Osteoblast (primary cell): Measurements from ENCODE around the gene TXNL4A. TPM values are rescaled to one million over a fixed set of nuclear protein-coding genes. Genes with fewer than 3 reads are reported as not detected.

Experiments used
- DNase-seq: peaks from one replicate; pipeline ENCODE4 v3.0.0; 2011; ENCODE audit warnings: low spot score, mixed read lengths; ENCODE audit not compliant: insufficient read length; ENCODE audit errors: missing footprints
- H2AFZ ChIP-seq: 2 replicates; pipeline ENCODE4 v1.6.0; 2011; ENCODE audit warnings: mild to moderate bottlenecking, low read length
- H3K27ac ChIP-seq: 2 replicates; pipeline ENCODE4 v1.5.1; 2011; ENCODE audit warnings: mild to moderate bottlenecking, low read depth, low read length, moderate library complexity
- H3K27me3 ChIP-seq: 2 replicates; pipeline ENCODE4 v1.6.0; 2012; ENCODE audit warnings: mild to moderate bottlenecking, control low read depth, inconsistent platforms, low read length, moderate library complexity; ENCODE audit not compliant: insufficient read depth
- H3K36me3 ChIP-seq: 2 replicates; pipeline ENCODE4 v1.5.1; 2011; ENCODE audit warnings: mild to moderate bottlenecking, low read length, control low read depth, moderate library complexity; ENCODE audit not compliant: insufficient read depth
- H3K4me1 ChIP-seq: 2 replicates; pipeline ENCODE4 v1.5.1; 2011; ENCODE audit warnings: mild to moderate bottlenecking, low read length, control low read depth, moderate library complexity; ENCODE audit not compliant: insufficient read depth
- H3K4me2 ChIP-seq: 2 replicates; pipeline ENCODE4 v1.6.0; 2011; ENCODE audit warnings: mild to moderate bottlenecking, low read length; ENCODE audit not compliant: insufficient read depth
- H3K4me3 ChIP-seq: fragments of 200-600 bp; sonication (generic); 3 replicates; pipeline ENCODE4 v1.5.1; 2012; ENCODE audit warnings: mild to moderate bottlenecking, low read length, inconsistent platforms; ENCODE audit not compliant: insufficient read depth
- H3K79me2 ChIP-seq: 2 replicates; pipeline ENCODE4 v1.6.0; 2012; ENCODE audit warnings: mild to moderate bottlenecking, low read length, control low read depth, inconsistent platforms; ENCODE audit not compliant: insufficient read depth
- H3K9me3 ChIP-seq: 2 replicates; pipeline ENCODE4 v1.5.1; 2011; ENCODE audit warnings: low read depth, low read length, control low read depth
- H4K20me1 ChIP-seq: 2 replicates; pipeline ENCODE4 v1.6.0; 2012; ENCODE audit warnings: mild to moderate bottlenecking, low read length, control low read depth; ENCODE audit not compliant: insufficient read depth
- CTCF ChIP-seq: IDR thresholded peaks from 2 replicates; pipeline ENCODE4 v1.5.1; 2011; ENCODE audit warnings: mild to moderate bottlenecking, low read depth, low read length, moderate library complexity; ENCODE audit errors: extremely low read depth
- total RNA-seq: library from RNA; depleted of rRNA; stranded (reverse); fragments of >200 nt; gene quantifications from 2 replicates; pipeline ENCODE4 v1.2.3, GENCODE V29; 2012

Gene TXNL4A
- total RNA-seq, 1 donor, result 54.6 TPM

GRCh38 chr18:79933765-79934164, 54.6 kb downstream of the TXNL4A start:
- Histone ChIP-seq H3K27ac (no peak overlapping the region), H4K20me1 (peaks cover 28% of the 10 kb centered on the region), H3K4me3 (no peak overlapping the region), H3K4me1 (no peaks in the 10 kb centered on the region), H3K4me2 (no peak overlapping the region), H3K27me3 (no peaks in the 10 kb centered on the region), H2AFZ (no peak overlapping the region), H3K36me3 (peaks cover 34% of the 10 kb centered on the region), H3K9me3 (peaks cover 5% of the 10 kb centered on the region), H3K79me2 (peaks cover 80% of the 10 kb centered on the region)
- TF ChIP-seq CTCF, result no peak
- no peak for DNase-seq

- H3K79me2 ChIP-seq, result peaks cover 82% of the 10 kb centered on the region
- H2AFZ ChIP-seq, result no peak overlapping the region
- H3K4me1 ChIP-seq, result no peaks in the 10 kb centered on the region
- H3K27me3 ChIP-seq, result no peaks in the 10 kb centered on the region
- no peak overlapping the region for H3K4me2 ChIP-seq
- no peak for TF ChIP-seq CTCF
- DNase-seq, result no peak
- peaks cover 31% of the 10 kb centered on the region for H3K36me3 ChIP-seq
- H4K20me1 ChIP-seq, result peaks cover 34% of the 10 kb centered on the region
- no peak overlapping the region for H3K27ac ChIP-seq
- peaks cover 5% of the 10 kb centered on the region for H3K9me3 ChIP-seq
- no peak overlapping the region for H3K4me3 ChIP-seq
Measured at GRCh38 chr18:79932907-79933306, 55.5 kb downstream of the TXNL4A start.

- H3K4me2 ChIP-seq, result no peak overlapping the region
- peaks cover 28% of the 10 kb centered on the region for H4K20me1 ChIP-seq
- no peak for DNase-seq
- no peak overlapping the region for H3K4me3 ChIP-seq
- peaks cover 5% of the 10 kb centered on the region for H3K9me3 ChIP-seq
- H3K4me1 ChIP-seq, result no peaks in the 10 kb centered on the region
- H3K27ac ChIP-seq, result no peak overlapping the region
- no peak overlapping the region for H2AFZ ChIP-seq
- TF ChIP-seq CTCF, result no peak
- H3K79me2 ChIP-seq, result peaks cover 79% of the 10 kb centered on the region
- H3K36me3 ChIP-seq, result peaks cover 26% of the 10 kb centered on the region
- no peaks in the 10 kb centered on the region for H3K27me3 ChIP-seq
Measured at GRCh38 chr18:79931475-79931874, 56.9 kb downstream of the TXNL4A start.

- Histone ChIP-seq H3K27ac (no peak overlapping the region), H2AFZ (no peak overlapping the region), H3K4me3 (no peak overlapping the region), H3K36me3 (peaks cover 20% of the 10 kb centered on the region), H3K4me2 (no peak overlapping the region), H3K9me3 (peaks cover 5% of the 10 kb centered on the region), H3K4me1 (no peaks in the 10 kb centered on the region), H4K20me1 (peaks cover 21% of the 10 kb centered on the region), H3K79me2 (peaks cover 65% of the 10 kb centered on the region), H3K27me3 (no peaks in the 10 kb centered on the region)
- no peak for TF ChIP-seq CTCF
- DNase-seq, result no peak
Measured at GRCh38 chr18:79930020-79930642, 58.2 kb downstream of the TXNL4A start.
